Measurements from ENCODE around the gene PPP1R9B. TPM values are rescaled to one million over a fixed set of nuclear protein-coding genes. Genes with fewer than 3 reads are reported as not detected.

The PPP1R9B gene
- polyA plus RNA-seq, 1 donor (not counting 4 experiments of a cell fraction or from before 2014, with no cell fraction given): 16.1 TPM

- H3K36me3 ChIP-seq (ENCODE audit: control insufficient read depth in 2 of 2, extremely low read depth in 1 of 2, insufficient read depth in 2 of 2, low read length in 2 of 2): peaks cover 26 to 45% of the 10 kb centered on the region in 2 experiments
- H3K9ac ChIP-seq (ENCODE audit: control insufficient read depth, extremely low read depth, insufficient read depth, low read length): no peak overlapping the region
- peaks cover 26% of the 10 kb centered on the region for H3K4me1 ChIP-seq (ENCODE audit: control insufficient read depth, extremely low read depth, insufficient read depth, low read length)
- no peak for FAIRE-seq
- H3K27me3 ChIP-seq (ENCODE audit: control insufficient read depth, extremely low read depth, insufficient read depth, low read length): no peaks in the 10 kb centered on the region
- no peak overlapping the region for H3K4me3 ChIP-seq (ENCODE audit: control insufficient read depth in 2 of 3, extremely low read depth in 1 of 3, insufficient read depth in 2 of 3, low read depth in 1 of 3, low read length in 3 of 3)
- H4K20me1 ChIP-seq (ENCODE audit: control insufficient read depth, extremely low read depth, insufficient read depth, low read length): peaks cover 32% of the 10 kb centered on the region
- dilution Hi-C loops (cut with MboI; ENCODE audit: extremely low pct_ligation_motif_present, low sequenced_read_pairs): no loop called here
- no peak overlapping the region for H3K27ac ChIP-seq (ENCODE audit: control insufficient read depth, insufficient read depth, low read length)
- TF ChIP-seq EZH2 (IDR thresholded peaks at IDR 0.05; ENCODE audit: low read length): no peak
- TF ChIP-seq CTCF (optimal IDR thresholded peaks at IDR 0.05 in 1 of 3, IDR thresholded peaks at IDR 0.05 in 1 of 3, conservative IDR thresholded peaks at IDR 0.05 in 1 of 3; ENCODE audit: extremely low read depth in 1 of 3, insufficient read depth in 2 of 3, low read length in 3 of 3): no peak
- H2AFZ ChIP-seq (ENCODE audit: control insufficient read depth, low read length): no peak overlapping the region
- no peaks in the 10 kb centered on the region for H3K9me3 ChIP-seq (ENCODE audit: control insufficient read depth, low read depth, low read length)
- peaks cover 4% of the 10 kb centered on the region for H3K9me1 ChIP-seq (ENCODE audit: control insufficient read depth, extremely low read depth, insufficient read depth, low read length)
- peaks cover 59% of the 10 kb centered on the region for H3K79me2 ChIP-seq (ENCODE audit: control insufficient read depth, insufficient read depth, low read length)
- no peak for DNase-seq (ENCODE audit: low read depth, low spot score)
- no peak overlapping the region for H3K4me2 ChIP-seq (ENCODE audit: control insufficient read depth, extremely low read depth, insufficient read depth, low read depth, low read length)
Observed at GRCh38 chr17:50145532-50146229, 4.8 kb downstream of the PPP1R9B start.

GRCh38 chr17:50144845-50145531 is 5.5 kb downstream of the PPP1R9B start:
- Histone ChIP-seq H3K4me2 (ENCODE audit: control insufficient read depth, extremely low read depth, insufficient read depth, low read depth, low read length) (no peak overlapping the region), H3K79me2 (ENCODE audit: control insufficient read depth, insufficient read depth, low read length) (peaks cover 54% of the 10 kb centered on the region), H3K9me1 (ENCODE audit: control insufficient read depth, extremely low read depth, insufficient read depth, low read length) (peaks cover 4% of the 10 kb centered on the region), H3K4me1 (ENCODE audit: control insufficient read depth, extremely low read depth, insufficient read depth, low read length) (peaks cover 26% of the 10 kb centered on the region), H3K9ac (ENCODE audit: control insufficient read depth, extremely low read depth, insufficient read depth, low read length) (no peak overlapping the region), H3K36me3 (ENCODE audit: control insufficient read depth in 2 of 2, extremely low read depth in 1 of 2, insufficient read depth in 2 of 2, low read length in 2 of 2) (peaks cover 32 to 52% of the 10 kb centered on the region in 2 experiments), H2AFZ (ENCODE audit: control insufficient read depth, low read length) (no peak overlapping the region), H3K4me3 (ENCODE audit: control insufficient read depth in 2 of 3, extremely low read depth in 1 of 3, insufficient read depth in 2 of 3, low read depth in 1 of 3, low read length in 3 of 3) (no peak overlapping the region), H3K9me3 (ENCODE audit: control insufficient read depth, low read depth, low read length) (no peaks in the 10 kb centered on the region), H3K27ac (ENCODE audit: control insufficient read depth, insufficient read depth, low read length) (no peak overlapping the region), H3K27me3 (ENCODE audit: control insufficient read depth, extremely low read depth, insufficient read depth, low read length) (no peaks in the 10 kb centered on the region), H4K20me1 (ENCODE audit: control insufficient read depth, extremely low read depth, insufficient read depth, low read length) (peaks cover 36% of the 10 kb centered on the region)
- DNase-seq (ENCODE audit: low read depth, low spot score) (no peak), FAIRE-seq (no peak)
- dilution Hi-C loops (cut with MboI; ENCODE audit: extremely low pct_ligation_motif_present, low sequenced_read_pairs): no loop called here
- TF ChIP-seq EZH2 (IDR thresholded peaks at IDR 0.05; ENCODE audit: low read length) (no peak), CTCF (optimal IDR thresholded peaks at IDR 0.05 in 1 of 3, IDR thresholded peaks at IDR 0.05 in 1 of 3, conservative IDR thresholded peaks at IDR 0.05 in 1 of 3; ENCODE audit: extremely low read depth in 1 of 3, insufficient read depth in 2 of 3, low read length in 3 of 3) (no peak)
